GM12801 (cell line): ENCODE measurements around the gene FBP1.

Experiments used
- CTCF ChIP-seq: IDR thresholded peaks from one replicate; pipeline ENCODE4 v1.5.1; 2011; ENCODE audit warnings: control low read depth; ENCODE audit not compliant: insufficient read length; ENCODE audit errors: extremely low read depth

Gene FBP1

GRCh38 chr9:94619026-94619425 lies 20.3 kb downstream of the FBP1 start:
- TF ChIP-seq CTCF = no peak

GRCh38 chr9:94613003-94613402 lies 26.3 kb downstream of the FBP1 start:
- TF ChIP-seq CTCF = no peak

- no peak for TF ChIP-seq CTCF
Measured at GRCh38 chr9:94612071-94612470, 27.2 kb downstream of the FBP1 start.

- no peak for TF ChIP-seq CTCF
Measured at GRCh38 chr9:94611638-94612068, 27.7 kb downstream of the FBP1 start.

GRCh38 chr9:94610181-94610606 lies 29.1 kb downstream of the FBP1 start:
- no peak for TF ChIP-seq CTCF

- no peak for TF ChIP-seq CTCF
Measured at GRCh38 chr9:94607423-94607691, 32.0 kb downstream of the FBP1 start.

GRCh38 chr9:94606646-94607422 lies 32.5 kb downstream of the FBP1 start:
- no peak for TF ChIP-seq CTCF
